Osteocyte (in vitro differentiated cells): ENCODE measurements around the gene WDR93. TPM values are rescaled to one million over a fixed set of nuclear protein-coding genes. Genes with fewer than 3 reads are reported as not detected.

Source experiments
- DNase-seq: peaks from one replicate; pipeline ENCODE4 v3.0.0; 2021; ENCODE audit warnings: mixed read lengths; ENCODE audit not compliant: unreplicated experiment; ENCODE audit errors: extremely low spot score
- H3K27ac Mint-ChIP-seq: one replicate; pipeline ENCODE4 v1.8.0; 2021; ENCODE audit warnings: mild to moderate bottlenecking, mixed read lengths; ENCODE audit not compliant: unreplicated experiment
- H3K27me3 Mint-ChIP-seq: one replicate; pipeline ENCODE4 v1.8.0; 2021; ENCODE audit warnings: mixed read lengths; ENCODE audit not compliant: unreplicated experiment
- H3K36me3 Mint-ChIP-seq: one replicate; pipeline ENCODE4 v1.8.0; 2021; ENCODE audit warnings: mixed read lengths; ENCODE audit not compliant: unreplicated experiment
- H3K4me1 Mint-ChIP-seq: one replicate; pipeline ENCODE4 v1.8.0; 2021; ENCODE audit warnings: mixed read lengths; ENCODE audit not compliant: unreplicated experiment
- H3K4me3 Mint-ChIP-seq: one replicate; pipeline ENCODE4 v1.8.0; 2021; ENCODE audit warnings: mild to moderate bottlenecking, moderate library complexity, mixed read lengths; ENCODE audit not compliant: unreplicated experiment
- H3K9me3 Mint-ChIP-seq: one replicate; pipeline ENCODE4 v1.8.0; 2021; ENCODE audit warnings: mixed read lengths; ENCODE audit not compliant: unreplicated experiment
- total RNA-seq: library from RNA; stranded (reverse); gene quantifications from 2 replicates; pipeline ENCODE4 v1.2.1, GENCODE V29; 2021
- TF ChIP-seq, protein P1 (sequence below): fragments of 200-600 bp; sonication (generic); IDR thresholded peaks from 2 replicates; pipeline ENCODE4 v1.5.0; 2021; ENCODE audit warnings: antibody characterized with exemption, mild to moderate bottlenecking, moderate library complexity

WDR93 gene
- total RNA-seq, 1 donor from 2014 or later = 0.19 TPM

DNA sequence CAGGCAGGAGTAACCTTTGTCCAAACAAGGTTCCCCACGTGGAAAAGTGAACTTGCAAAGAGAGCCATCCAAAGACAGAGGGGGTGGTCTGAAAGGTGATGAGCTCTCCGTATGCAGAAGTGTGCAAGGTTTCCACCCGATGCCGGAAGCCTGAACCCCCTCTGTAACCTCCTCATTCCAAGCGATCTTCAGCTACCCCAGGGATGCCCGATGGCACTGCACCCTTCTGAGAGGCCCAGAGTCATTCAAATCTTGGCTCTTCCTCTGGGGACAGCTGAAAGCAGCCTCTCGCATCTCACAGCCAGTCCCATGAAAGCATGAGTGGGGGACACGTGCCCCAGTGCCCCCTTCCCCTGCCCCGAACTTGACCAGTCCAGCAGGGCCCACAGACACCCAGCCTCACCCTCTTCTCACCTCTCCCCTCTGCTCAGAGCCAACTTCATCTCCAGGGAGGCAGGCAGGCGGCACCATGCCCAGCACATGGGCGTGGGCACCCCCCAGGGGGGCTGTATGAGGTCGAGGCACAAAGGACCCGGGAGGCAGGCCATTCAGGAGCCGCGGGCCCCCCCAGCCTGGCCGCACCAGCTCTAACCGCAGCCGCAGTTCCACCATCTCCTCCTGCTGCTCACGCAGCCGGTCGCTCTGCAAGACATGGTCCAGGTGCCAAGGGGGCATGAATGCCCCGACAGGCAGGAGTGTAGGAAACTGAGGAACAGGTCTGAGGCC lies 44.0 kb upstream of the WDR93 start:
- no peak for DNase-seq
- TF ChIP-seq, protein P1, sequence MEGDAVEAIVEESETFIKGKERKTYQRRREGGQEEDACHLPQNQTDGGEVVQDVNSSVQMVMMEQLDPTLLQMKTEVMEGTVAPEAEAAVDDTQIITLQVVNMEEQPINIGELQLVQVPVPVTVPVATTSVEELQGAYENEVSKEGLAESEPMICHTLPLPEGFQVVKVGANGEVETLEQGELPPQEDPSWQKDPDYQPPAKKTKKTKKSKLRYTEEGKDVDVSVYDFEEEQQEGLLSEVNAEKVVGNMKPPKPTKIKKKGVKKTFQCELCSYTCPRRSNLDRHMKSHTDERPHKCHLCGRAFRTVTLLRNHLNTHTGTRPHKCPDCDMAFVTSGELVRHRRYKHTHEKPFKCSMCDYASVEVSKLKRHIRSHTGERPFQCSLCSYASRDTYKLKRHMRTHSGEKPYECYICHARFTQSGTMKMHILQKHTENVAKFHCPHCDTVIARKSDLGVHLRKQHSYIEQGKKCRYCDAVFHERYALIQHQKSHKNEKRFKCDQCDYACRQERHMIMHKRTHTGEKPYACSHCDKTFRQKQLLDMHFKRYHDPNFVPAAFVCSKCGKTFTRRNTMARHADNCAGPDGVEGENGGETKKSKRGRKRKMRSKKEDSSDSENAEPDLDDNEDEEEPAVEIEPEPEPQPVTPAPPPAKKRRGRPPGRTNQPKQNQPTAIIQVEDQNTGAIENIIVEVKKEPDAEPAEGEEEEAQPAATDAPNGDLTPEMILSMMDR = no peak
- H3K4me1 Mint-ChIP-seq = peaks cover 5% of the 10 kb centered on the region
- H3K27ac Mint-ChIP-seq = no peak overlapping the region
- H3K9me3 Mint-ChIP-seq = no peaks in the 10 kb centered on the region
- H3K36me3 Mint-ChIP-seq = peaks cover 26% of the 10 kb centered on the region
- no peak overlapping the region for H3K4me3 Mint-ChIP-seq
- no peaks in the 10 kb centered on the region for H3K27me3 Mint-ChIP-seq

DNA sequence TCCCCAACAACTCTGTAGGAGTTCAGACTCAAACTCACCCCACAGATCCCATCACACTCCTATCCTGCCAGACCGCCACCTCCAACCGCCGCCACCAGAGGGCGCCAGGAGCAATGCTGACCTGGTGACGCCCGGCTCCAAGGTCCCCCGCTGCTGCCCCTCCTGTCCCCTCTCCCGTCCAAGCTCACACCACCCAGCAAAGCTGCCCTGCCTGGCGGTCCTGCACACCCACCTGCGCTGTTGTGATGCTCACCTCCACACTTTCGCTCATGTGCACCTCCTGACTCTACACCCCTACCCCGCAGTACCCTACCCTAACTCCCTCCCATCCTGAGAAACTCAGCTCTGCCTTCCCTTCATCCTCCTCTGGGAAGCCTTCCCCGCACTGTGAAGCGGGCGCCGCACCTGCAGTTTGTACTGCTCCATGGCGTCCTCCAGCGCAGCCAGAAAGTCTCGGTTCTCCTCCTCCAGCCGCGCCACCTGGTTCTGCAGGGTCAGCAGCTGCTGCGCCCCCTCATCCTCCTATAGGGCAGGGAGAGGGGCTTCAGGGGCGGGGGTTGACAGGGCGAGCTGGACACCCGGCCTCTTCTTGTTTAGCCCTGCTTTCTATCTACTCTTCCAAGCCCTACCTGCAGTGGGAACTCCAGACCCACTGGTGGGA lies 43.3 kb upstream of the WDR93 start:
- TF ChIP-seq, protein P1 = peak; percentile 90
- no peaks in the 10 kb centered on the region for H3K27me3 Mint-ChIP-seq
- no peak overlapping the region for H3K27ac Mint-ChIP-seq
- peaks cover 26% of the 10 kb centered on the region for H3K36me3 Mint-ChIP-seq
- H3K4me3 Mint-ChIP-seq = no peak overlapping the region
- no peaks in the 10 kb centered on the region for H3K9me3 Mint-ChIP-seq
- DNase-seq = peak; percentile 93
- peaks cover 5% of the 10 kb centered on the region for H3K4me1 Mint-ChIP-seq

DNA sequence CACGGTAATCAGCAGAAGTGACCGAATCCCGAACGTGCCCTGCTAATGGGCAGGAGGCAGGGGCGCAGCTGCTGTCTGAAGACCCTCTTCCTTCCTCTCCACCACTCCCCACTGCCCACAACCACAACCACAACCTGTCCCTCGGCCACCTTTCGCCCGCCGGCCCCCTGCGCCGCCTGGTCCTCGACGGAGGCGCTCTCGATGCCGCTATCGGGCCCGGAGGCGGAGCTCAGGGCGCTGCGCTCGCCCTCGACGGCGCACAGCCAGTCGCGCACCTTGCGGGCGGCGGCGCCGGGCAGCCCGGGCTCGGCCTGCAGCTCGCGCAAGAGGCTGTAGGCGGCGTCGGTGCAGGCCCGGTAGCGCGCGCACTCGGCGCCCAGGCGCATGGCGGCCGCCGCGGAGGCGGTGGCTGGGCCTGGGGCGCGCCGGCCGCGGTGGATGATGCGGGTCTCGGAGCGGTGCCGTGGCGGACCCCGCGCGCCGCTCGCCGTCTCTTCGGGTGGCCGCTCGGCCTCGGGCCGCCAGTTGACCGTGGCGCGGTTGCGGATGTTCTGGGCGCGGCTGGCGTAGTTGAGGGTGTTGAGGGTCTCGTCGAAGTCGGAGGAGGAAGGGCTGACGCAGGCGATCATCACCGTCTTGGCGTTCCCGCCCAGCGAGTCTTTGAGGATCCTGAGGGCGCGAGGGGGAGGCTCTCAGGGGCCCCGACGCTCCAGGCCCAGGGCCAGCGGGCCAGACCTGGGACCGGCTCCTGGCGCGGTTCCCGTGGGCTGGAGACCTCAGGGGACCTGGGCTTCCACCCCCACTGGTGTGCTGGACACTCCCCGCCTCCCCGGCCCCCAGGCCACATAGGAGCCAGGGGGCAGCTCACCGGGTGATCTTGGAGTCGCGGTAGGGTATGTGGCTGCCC lies 42.3 kb upstream of the WDR93 start:
- TF ChIP-seq, protein P1 = no peak
- DNase-seq = no peak
- Mint-ChIP-seq H3K27ac (no peak overlapping the region), H3K9me3 (no peaks in the 10 kb centered on the region), H3K4me1 (peaks cover 8% of the 10 kb centered on the region), H3K36me3 (peaks cover 26% of the 10 kb centered on the region), H3K4me3 (no peak overlapping the region), H3K27me3 (no peaks in the 10 kb centered on the region)

DNA sequence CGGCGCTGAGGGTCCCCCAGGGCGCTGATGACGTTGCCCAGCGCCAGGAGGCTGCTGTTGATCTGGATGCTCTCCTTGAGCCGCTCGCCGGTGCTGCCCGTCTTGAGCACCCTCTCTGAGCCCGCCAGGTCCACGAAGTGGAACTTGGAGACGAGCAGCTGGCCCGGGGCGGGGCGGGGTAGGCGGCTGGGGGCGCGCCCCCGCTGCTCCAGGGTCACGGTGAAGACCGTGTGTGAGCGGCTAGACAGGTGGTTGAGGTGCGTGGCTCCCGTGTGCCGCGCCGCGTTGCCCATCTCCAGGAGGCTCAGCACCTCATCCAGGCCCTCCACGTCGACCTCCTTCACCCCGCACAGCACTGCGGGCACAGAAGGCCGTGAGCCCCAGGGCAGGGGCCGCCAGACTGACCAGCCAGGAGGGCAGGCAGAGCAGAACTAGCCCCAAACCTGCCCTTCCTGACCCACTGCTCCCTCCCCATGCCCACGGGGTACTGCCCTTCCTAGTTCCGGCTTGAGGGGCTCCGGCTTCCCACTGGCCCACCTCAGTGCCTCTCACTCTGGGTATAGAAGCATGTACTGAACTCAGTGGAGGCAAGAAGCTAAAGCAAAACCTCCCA lies 41.5 kb upstream of the WDR93 start:
- no peak overlapping the region for H3K27ac Mint-ChIP-seq
- H3K4me3 Mint-ChIP-seq = no peak overlapping the region
- H3K36me3 Mint-ChIP-seq = peaks cover 24% of the 10 kb centered on the region
- TF ChIP-seq, protein P1 = no peak
- H3K4me1 Mint-ChIP-seq = peaks cover 10% of the 10 kb centered on the region
- H3K27me3 Mint-ChIP-seq = no peaks in the 10 kb centered on the region
- no peaks in the 10 kb centered on the region for H3K9me3 Mint-ChIP-seq
- no peak for DNase-seq
